ENCODE measurements around the gene SLC39A2. TPM values are rescaled to one million over a fixed set of nuclear protein-coding genes. Genes with fewer than 3 reads are reported as not detected.

The SLC39A2 gene
- total and polyA plus RNA-seq, 11 donors, result not detected

DNA sequence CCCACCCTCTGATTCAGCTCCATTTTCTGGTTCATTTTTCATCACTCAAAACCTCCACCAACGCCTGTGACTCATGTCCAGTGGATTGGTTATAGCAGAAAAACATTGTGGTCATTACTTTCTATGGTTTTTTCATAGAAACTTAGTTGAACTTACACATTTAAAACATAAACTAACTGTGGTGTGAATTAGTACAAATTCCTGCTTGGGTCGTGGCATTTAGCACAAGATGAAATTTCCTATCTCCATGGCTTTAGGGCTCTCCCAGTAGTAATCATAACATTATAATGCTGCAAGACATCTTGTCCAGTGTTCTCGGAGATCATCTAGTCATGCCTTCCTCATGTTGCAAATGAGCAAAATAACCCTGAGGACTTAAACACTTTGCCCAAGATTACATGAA, 50.2 kb downstream of the SLC39A2 start:
- no peak for ATAC-seq
- no peak overlapping the region for H3K4me3 ChIP-seq
- H3K36me3 ChIP-seq, result no peaks in the 10 kb centered on the region
- no peaks in the 10 kb centered on the region for H3K9me3 ChIP-seq
- H3K4me1 ChIP-seq, result peaks cover 0 to 22% (median 3%) of the 10 kb centered on the region in 12 donors
- 83 to 92% (median 87%) methylated on average over 3 of the region's 3 CpGs for WGBS, 4 donors
- no peak overlapping the region for H3K27ac ChIP-seq
- no peak for DNase-seq
- TF ChIP-seq, protein P1, sequence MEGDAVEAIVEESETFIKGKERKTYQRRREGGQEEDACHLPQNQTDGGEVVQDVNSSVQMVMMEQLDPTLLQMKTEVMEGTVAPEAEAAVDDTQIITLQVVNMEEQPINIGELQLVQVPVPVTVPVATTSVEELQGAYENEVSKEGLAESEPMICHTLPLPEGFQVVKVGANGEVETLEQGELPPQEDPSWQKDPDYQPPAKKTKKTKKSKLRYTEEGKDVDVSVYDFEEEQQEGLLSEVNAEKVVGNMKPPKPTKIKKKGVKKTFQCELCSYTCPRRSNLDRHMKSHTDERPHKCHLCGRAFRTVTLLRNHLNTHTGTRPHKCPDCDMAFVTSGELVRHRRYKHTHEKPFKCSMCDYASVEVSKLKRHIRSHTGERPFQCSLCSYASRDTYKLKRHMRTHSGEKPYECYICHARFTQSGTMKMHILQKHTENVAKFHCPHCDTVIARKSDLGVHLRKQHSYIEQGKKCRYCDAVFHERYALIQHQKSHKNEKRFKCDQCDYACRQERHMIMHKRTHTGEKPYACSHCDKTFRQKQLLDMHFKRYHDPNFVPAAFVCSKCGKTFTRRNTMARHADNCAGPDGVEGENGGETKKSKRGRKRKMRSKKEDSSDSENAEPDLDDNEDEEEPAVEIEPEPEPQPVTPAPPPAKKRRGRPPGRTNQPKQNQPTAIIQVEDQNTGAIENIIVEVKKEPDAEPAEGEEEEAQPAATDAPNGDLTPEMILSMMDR (IDR thresholded peaks at IDR 0.05), result no peak
- TF ChIP-seq POLR2A (IDR thresholded peaks at IDR 0.05), result no peak
- intact Hi-C loops (cut with DNase I), result loop anchor here in 5 of 10 donors (5.0 to 10.0 kb wide), 3 partner anchors 182 to 354 kb away; no protein-coding TSS in a partner anchor
- no peaks in the 10 kb centered on the region for H3K27me3 ChIP-seq

DNA sequence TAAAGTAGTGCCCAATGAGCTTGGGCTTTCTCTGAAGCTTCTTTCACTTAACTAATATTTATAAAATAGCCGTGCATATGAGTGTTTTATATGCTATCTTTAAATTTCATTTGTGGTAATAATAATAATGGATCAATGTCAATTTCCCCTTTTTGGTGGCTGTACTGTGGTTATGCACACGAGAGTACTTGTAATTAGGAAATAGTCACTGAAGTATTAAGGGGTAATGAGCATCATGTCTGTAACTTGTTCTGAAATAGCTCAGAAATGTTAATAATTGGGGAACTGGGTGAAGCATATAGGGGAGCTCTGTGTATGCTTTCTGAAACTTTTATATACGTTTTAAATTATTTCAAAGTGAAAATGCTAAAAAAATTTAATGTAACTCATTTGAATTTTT, 51.5 kb downstream of the SLC39A2 start:
- WGBS, 4 donors, result 85 to 88% (median 87%) methylated on average over 3 of the region's 3 CpGs
- DNase-seq (no peak), ATAC-seq (no peak)
- no peaks in the 10 kb centered on the region for H3K27me3 ChIP-seq
- intact Hi-C loops (cut with DNase I), result no loop called here
- H3K4me1 ChIP-seq, result peaks cover 0 to 14% (median 0%) of the 10 kb centered on the region in 12 donors
- H3K4me3 ChIP-seq, result no peak overlapping the region
- no peaks in the 10 kb centered on the region for H3K36me3 ChIP-seq
- H3K27ac ChIP-seq, result no peak overlapping the region
- TF ChIP-seq, protein P1 (IDR thresholded peaks at IDR 0.05), result no peak
- TF ChIP-seq POLR2A (IDR thresholded peaks at IDR 0.05), result no peak
- H3K9me3 ChIP-seq, result no peaks in the 10 kb centered on the region

Small RNA genes lying within 50 kb of the gene (microRNA-seq; reads per million reads assigned to microRNA genes)
- gene MIR6717, result 0 to 0.38 (median 0) reads per million in 4 donors

Other genes starting within 250 kb of the SLC39A2 start
- gene EDDM3B, start 230.9 kb upstream of the SLC39A2 start, total RNA-seq, result not detected
- gene EDDM3B, start 230.9 kb upstream of the SLC39A2 start, polyA plus RNA-seq, result not detected
- 10 to 100 TPM in 2 of 9 donors, 1 to 10 TPM in 7; 2.5 to 39.9 (median 5.2) TPM for gene RNASE6, start 218.0 kb upstream of the SLC39A2 start, total RNA-seq
- 1 to 10 TPM; 1.1 to 6.3 TPM for gene RNASE6, start 218.0 kb upstream of the SLC39A2 start, polyA plus RNA-seq
- gene RNASE1, start 196.4 kb upstream of the SLC39A2 start, total RNA-seq, result 100 to 1,000 TPM; 127 to 654 (median 294) TPM
- 100 to 1,000 TPM; 199 to 242 TPM for gene RNASE1, start 196.4 kb upstream of the SLC39A2 start, polyA plus RNA-seq
- under 1 TPM in 2 of 9 donors, not detected in 7; 0.38 to 0.61 TPM for gene RNASE3, start 107.9 kb upstream of the SLC39A2 start, total RNA-seq
- gene RNASE3, start 107.9 kb upstream of the SLC39A2 start, polyA plus RNA-seq, result under 1 TPM in 1 of 2 donors, not detected in 1; 0.12 TPM
- 10 to 100 TPM in 1 of 9 donors, 1 to 10 TPM in 3, under 1 TPM in 2, not detected in 3; 0.80 to 16.6 (median 2.0) TPM for gene RNASE2, start 43.8 kb upstream of the SLC39A2 start, total RNA-seq
- gene RNASE2, start 43.8 kb upstream of the SLC39A2 start, polyA plus RNA-seq, result 1 to 10 TPM; 2.1 to 4.5 TPM
- gene METTL17, start 9.3 kb upstream of the SLC39A2 start, total RNA-seq, result 10 to 100 TPM; 31.3 to 59.5 (median 43.2) TPM
- 10 to 100 TPM; 51.0 to 53.2 TPM for gene METTL17, start 9.3 kb upstream of the SLC39A2 start, polyA plus RNA-seq
- 100 to 1,000 TPM; 187 to 661 (median 301) TPM for gene NDRG2, start 25.8 kb downstream of the SLC39A2 start, total RNA-seq
- gene NDRG2, start 25.8 kb downstream of the SLC39A2 start, polyA plus RNA-seq, result 100 to 1,000 TPM; 314 to 339 TPM
- 1 to 10 TPM in 3 of 9 donors, under 1 TPM in 4, not detected in 2; 0.54 to 2.8 (median 0.99) TPM for gene TPPP2, start 30.9 kb downstream of the SLC39A2 start, total RNA-seq
- gene TPPP2, start 30.9 kb downstream of the SLC39A2 start, polyA plus RNA-seq, result under 1 TPM; 0.65 to 0.96 TPM
- gene RNASE13, start 35.5 kb downstream of the SLC39A2 start, total RNA-seq, result not detected
- gene RNASE13, start 35.5 kb downstream of the SLC39A2 start, polyA plus RNA-seq, result not detected
- not detected for gene RNASE7, start 43.1 kb downstream of the SLC39A2 start, total RNA-seq
- gene RNASE7, start 43.1 kb downstream of the SLC39A2 start, polyA plus RNA-seq, result under 1 TPM in 1 of 2 donors, not detected in 1; 0.04 TPM
- not detected for gene RNASE8, start 58.5 kb downstream of the SLC39A2 start, total RNA-seq
- not detected for gene RNASE8, start 58.5 kb downstream of the SLC39A2 start, polyA plus RNA-seq
- 10 to 100 TPM; 16.1 to 31.5 (median 18.8) TPM for gene ARHGEF40, start 71.0 kb downstream of the SLC39A2 start, total RNA-seq
- 10 to 100 TPM; 15.5 to 18.2 TPM for gene ARHGEF40, start 71.0 kb downstream of the SLC39A2 start, polyA plus RNA-seq
- 10 to 100 TPM; 33.9 to 97.9 (median 38.2) TPM for gene ZNF219, start 99.4 kb downstream of the SLC39A2 start, total RNA-seq
- 10 to 100 TPM; 50.0 to 57.4 TPM for gene ZNF219, start 99.4 kb downstream of the SLC39A2 start, polyA plus RNA-seq
- gene TMEM253, start 101.8 kb downstream of the SLC39A2 start, total RNA-seq, result under 1 TPM in 6 of 9 donors, not detected in 3; 0.19 to 0.79 (median 0.36) TPM
- gene TMEM253, start 101.8 kb downstream of the SLC39A2 start, polyA plus RNA-seq, result under 1 TPM; 0.29 to 0.57 TPM
- gene OR5AU1, start 156.8 kb downstream of the SLC39A2 start, total RNA-seq, result not detected
- gene OR5AU1, start 156.8 kb downstream of the SLC39A2 start, polyA plus RNA-seq, result not detected